Fibroblast of lung (primary cell): Measurements from ENCODE around the gene ZNF174.

Experiments
- CTCF ChIP-seq, 2 donors: IDR thresholded peaks in 1 of 2; conservative IDR thresholded peaks in 1 of 2; 1 replicate in 1 of 2; 2 replicates in 1 of 2; pipeline ENCODE4 v1.5.1; 2011 to 2012; ENCODE audit warnings: low read length in 2 of 2, control low read depth in 1 of 2, inconsistent platforms in 1 of 2, low read depth in 1 of 2, mild to moderate bottlenecking in 1 of 2
- EZH2 ChIP-seq: IDR thresholded peaks from 2 replicates; pipeline ENCODE4 v1.5.1; 2012; ENCODE audit warnings: low read length, control low read depth, mild to moderate bottlenecking; ENCODE audit errors: missing control alignments

GRCh38 chr16:3383045-3383448 is 18.0 kb upstream of the ZNF174 start:
- TF ChIP-seq CTCF (conservative IDR thresholded peaks at IDR 0.05 in 1 of 2, IDR thresholded peaks at IDR 0.05 in 1 of 2; ENCODE audit: low read depth in 1 of 2, low read length in 2 of 2) (no peak), EZH2 (no peak)
